Measurements from ENCODE around the gene AZIN2. TPM values are rescaled to one million over a fixed set of nuclear protein-coding genes. Genes with fewer than 3 reads are reported as not detected.
"Not testable (repeated sequence)": the region's sequence is repeated elsewhere in the genome, so short reads cannot be mapped to it uniquely, and the experiment has no call there.

Gene AZIN2
- total RNA-seq = 9.6 TPM
- polyA plus RNA-seq = 3.1 TPM

- no peaks in the 10 kb centered on the region for H3K4me1 ChIP-seq (ENCODE audit: insufficient read depth)
- H3K27ac ChIP-seq (ENCODE audit: low read depth) = no peak within 1 kb of the TSS
- under 1% methylated on average over 52 of the region's 52 CpGs for WGBS
- H3K4me3 ChIP-seq (ENCODE audit: low read depth, low read length) = peak within 1 kb of the TSS; percentile 57
- DNase-seq (ENCODE audit: extremely low spot score) = peak; percentile 87
- H3K36me3 ChIP-seq (ENCODE audit: insufficient read depth) = no peaks in the 10 kb centered on the region
These were observed at the start of gene AZIN2 for GRCh38 chr1:33080885-33081553. Gene AZIN2 (plus strand): TSS chr1:33081153. CDS start chr1:33082250, 1,097 bp downstream.

DNA sequence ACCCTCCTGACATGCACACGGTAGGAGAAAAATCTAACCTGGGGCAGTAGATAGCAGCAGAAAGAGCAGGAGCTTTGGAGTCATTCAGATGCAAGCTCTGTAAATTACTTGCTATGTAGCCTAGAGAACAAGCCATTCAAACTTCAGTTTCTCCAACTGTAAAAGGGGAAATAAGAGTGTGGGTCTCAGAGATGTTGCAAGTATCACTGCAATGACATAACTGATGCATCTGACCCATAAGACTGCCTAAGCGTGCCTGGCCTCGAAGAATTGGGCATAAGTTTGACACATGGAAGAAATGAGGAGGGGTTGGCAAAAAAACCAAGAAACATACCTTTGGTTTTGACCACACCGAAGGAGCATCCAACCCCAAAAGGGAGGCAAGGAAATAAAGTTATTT is 49.4 kb upstream of the AZIN2 start:
- Histone ChIP-seq H3K27ac (ENCODE audit: low read depth) (no peak overlapping the region), H3K36me3 (ENCODE audit: insufficient read depth) (no peaks in the 10 kb centered on the region), H3K4me3 (ENCODE audit: low read depth, low read length) (no peak overlapping the region), H3K4me1 (ENCODE audit: insufficient read depth) (peaks cover 3% of the 10 kb centered on the region)
- 90% methylated on average over 4 of the region's 4 CpGs for WGBS
- no peak for DNase-seq (ENCODE audit: extremely low spot score)

GRCh38 chr1:33032126-33032869 is 48.7 kb upstream of the AZIN2 start:
- WGBS = 79% methylated on average over 6 of the region's 6 CpGs
- Histone ChIP-seq H3K36me3 (ENCODE audit: insufficient read depth) (no peaks in the 10 kb centered on the region), H3K4me3 (ENCODE audit: low read depth, low read length) (no peak overlapping the region), H3K27ac (ENCODE audit: low read depth) (no peak overlapping the region), H3K4me1 (ENCODE audit: insufficient read depth) (peaks cover 3% of the 10 kb centered on the region)
- DNase-seq (ENCODE audit: extremely low spot score) = no peak

- no peak for DNase-seq (ENCODE audit: extremely low spot score)
- WGBS = 6% methylated on average over 5 of the region's 5 CpGs
- no peak overlapping the region for H3K27ac ChIP-seq (ENCODE audit: low read depth)
- peak overlapping the region; percentile 67 for H3K4me3 ChIP-seq (ENCODE audit: low read depth, low read length)
- peaks cover 2% of the 10 kb centered on the region for H3K4me1 ChIP-seq (ENCODE audit: insufficient read depth)
- no peaks in the 10 kb centered on the region for H3K36me3 ChIP-seq (ENCODE audit: insufficient read depth)
These were observed 44.9 kb upstream of the AZIN2 start for GRCh38 chr1:33036051-33036525.

DNA sequence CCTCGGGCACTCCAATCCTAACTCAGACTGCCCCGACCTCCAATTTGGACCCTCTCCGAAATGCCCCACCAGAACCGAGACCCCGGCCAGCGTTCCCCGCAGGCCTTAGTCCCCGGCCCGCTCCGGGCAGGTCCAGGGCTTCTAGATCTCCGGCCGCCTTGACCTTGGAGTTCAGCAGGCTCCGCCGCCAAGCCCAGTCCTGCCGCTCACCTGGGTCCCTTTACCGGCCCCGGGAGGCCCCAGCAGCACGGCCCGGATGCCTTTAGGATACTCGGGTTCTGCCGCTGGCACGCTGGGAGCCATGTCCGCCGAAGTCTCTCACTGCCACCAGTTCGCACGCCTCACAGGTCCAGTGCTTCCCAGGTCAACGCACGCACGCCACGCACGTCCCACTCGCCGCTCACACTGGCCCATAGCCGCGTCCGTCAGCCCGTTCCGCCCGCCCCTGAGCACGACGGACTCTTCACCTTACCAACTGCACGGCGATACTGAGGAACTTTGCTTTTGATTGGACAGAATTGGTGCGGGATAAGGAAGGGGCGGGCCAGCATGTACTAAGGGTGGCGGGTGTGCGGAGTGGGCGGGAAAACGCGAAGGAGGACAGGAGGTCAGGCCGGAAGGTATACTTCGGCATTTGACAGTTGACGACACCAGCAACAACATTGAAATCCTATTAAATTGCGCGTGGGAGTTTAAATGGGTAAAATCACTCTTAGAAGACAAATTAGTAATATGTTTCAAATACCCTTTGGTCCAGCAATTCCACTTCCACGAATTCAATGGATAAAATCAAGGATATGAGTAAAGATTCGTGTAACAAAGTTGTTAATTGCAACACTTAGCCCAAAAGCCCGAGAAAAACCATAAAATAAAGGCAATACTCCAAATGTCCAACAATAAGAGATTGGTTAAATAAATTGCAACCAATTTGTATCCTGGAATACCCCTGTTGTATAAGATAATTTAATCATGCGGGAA is 44.1 kb upstream of the AZIN2 start, which contains the start of gene AK2:
TSS of gene AK2 (minus strand) at position 358 of the 978 bp plus-strand sequence. CDS start at position 303, 55 bp downstream.
- Histone ChIP-seq H3K36me3 (ENCODE audit: insufficient read depth) (no peaks in the 10 kb centered on the region), H3K4me1 (ENCODE audit: insufficient read depth) (no peaks in the 10 kb centered on the region), H3K4me3 (ENCODE audit: low read depth, low read length) (peak within 1 kb of the TSS; percentile 67), H3K27ac (ENCODE audit: low read depth) (peak within 1 kb of the TSS; percentile 66)
- 6% methylated on average over 59 of the region's 59 CpGs for WGBS
- peak; percentile 95 for DNase-seq (ENCODE audit: extremely low spot score)

GRCh38 chr1:33039840-33040239 is 41.1 kb upstream of the AZIN2 start:
- Histone ChIP-seq H3K36me3 (ENCODE audit: insufficient read depth) (no peaks in the 10 kb centered on the region), H3K4me3 (ENCODE audit: low read depth, low read length) (no peak overlapping the region), H3K27ac (ENCODE audit: low read depth) (no peak overlapping the region), H3K4me1 (ENCODE audit: insufficient read depth) (no peaks in the 10 kb centered on the region)
- DNase-seq (ENCODE audit: extremely low spot score) = no peak
- WGBS = 49% methylated on average over 8 of the region's 8 CpGs

GRCh38 chr1:33041026-33041425 is 39.9 kb upstream of the AZIN2 start:
- Histone ChIP-seq H3K36me3 (ENCODE audit: insufficient read depth) (no peaks in the 10 kb centered on the region), H3K27ac (ENCODE audit: low read depth) (no peak overlapping the region), H3K4me3 (ENCODE audit: low read depth, low read length) (no peak overlapping the region), H3K4me1 (ENCODE audit: insufficient read depth) (no peaks in the 10 kb centered on the region)
- no peak for DNase-seq (ENCODE audit: extremely low spot score)
- WGBS = 88% methylated on average over 1 of the region's 1 CpG

DNA sequence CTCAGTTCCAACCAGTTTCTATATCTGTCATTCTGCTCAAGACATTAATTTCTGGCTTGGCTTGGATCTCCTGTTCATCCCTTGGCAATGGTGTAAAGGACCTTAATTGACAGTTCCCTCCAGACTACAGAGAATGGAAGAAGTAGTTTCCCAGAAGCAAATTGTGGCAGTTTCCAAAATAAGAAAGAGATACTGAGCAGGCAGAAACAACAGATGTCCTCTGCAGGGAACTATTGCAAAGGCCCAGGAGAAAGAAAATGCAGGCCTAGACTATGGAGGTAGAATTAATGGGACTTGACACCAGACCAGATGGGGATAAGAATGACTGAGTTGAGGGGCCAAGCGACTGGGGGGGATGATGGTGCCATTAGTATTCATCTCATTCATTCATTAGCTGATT is 38.1 kb upstream of the AZIN2 start:
- 99% methylated on average over 1 of the region's 1 CpG for WGBS
- DNase-seq (ENCODE audit: extremely low spot score) = no peak
- H3K27ac ChIP-seq (ENCODE audit: low read depth) = no peak overlapping the region
- H3K36me3 ChIP-seq (ENCODE audit: insufficient read depth) = no peaks in the 10 kb centered on the region
- H3K4me1 ChIP-seq (ENCODE audit: insufficient read depth) = no peaks in the 10 kb centered on the region
- no peak overlapping the region for H3K4me3 ChIP-seq (ENCODE audit: low read depth, low read length)

DNA sequence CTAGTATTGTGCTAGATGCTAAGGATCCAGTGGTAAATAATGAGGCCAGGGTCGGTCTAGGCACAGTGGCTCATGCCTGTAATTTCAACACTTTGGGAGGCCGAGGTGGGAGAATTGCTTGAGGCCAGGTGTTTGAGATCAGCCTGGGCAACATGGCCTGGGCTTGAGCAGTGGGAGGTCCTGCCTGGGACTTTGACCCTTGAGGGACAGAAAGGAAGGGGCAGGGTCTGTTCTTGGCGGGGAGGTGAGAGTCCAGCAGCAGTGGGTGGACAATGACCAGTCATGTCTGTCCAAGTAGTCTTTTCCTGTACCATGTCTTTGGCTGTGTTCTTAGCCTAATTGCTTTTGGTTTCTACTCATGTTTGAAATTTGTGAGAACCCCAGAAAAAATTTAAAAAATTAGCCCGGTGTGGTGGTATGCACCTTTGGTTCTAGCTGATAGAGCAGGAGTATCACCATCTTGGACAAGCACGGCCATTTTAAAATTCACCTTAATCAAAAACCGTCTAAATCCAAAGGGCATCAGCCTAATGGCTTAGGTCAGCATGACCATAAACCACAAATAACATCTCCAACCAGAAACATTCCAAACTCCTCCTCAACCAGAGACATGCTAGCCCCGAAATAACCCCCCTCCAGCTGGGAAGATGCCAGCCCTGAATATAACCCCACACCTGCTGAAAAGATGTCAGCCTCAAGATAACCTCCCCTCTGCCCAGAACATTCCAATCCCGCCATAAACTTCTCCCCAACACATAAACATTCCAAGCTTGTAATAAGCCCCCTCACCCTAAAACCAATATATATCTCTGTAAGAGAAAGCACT is 37.5 kb upstream of the AZIN2 start:
- Histone ChIP-seq H3K36me3 (ENCODE audit: insufficient read depth) (no peaks in the 10 kb centered on the region), H3K4me3 (ENCODE audit: low read depth, low read length) (no peak overlapping the region), H3K27ac (ENCODE audit: low read depth) (no peak overlapping the region), H3K4me1 (ENCODE audit: insufficient read depth) (no peaks in the 10 kb centered on the region)
- 57% methylated on average over 8 of the region's 8 CpGs for WGBS
- no peak for DNase-seq (ENCODE audit: extremely low spot score)

DNA sequence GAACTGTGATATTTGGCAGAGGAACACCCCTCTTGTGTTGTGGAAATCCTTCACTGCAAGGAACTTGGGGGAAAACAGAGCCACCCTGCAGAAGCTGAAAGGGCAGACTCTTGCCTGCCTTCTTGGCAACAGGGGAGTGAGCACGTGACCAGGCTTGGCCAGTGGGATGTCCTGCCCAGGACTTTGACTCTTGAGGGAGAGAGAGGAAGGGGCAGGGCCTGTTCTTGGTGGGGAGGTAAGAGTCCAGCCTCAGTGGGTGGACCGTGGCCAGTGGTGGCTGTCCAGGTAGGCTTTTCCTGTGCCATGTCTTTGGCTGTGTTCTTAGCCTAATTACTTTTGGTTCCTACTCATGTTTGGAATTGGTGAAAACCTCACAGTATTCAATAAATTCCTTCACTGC is 35.7 kb upstream of the AZIN2 start:
- Histone ChIP-seq H3K4me3 (ENCODE audit: low read depth, low read length) (no peak overlapping the region), H3K36me3 (ENCODE audit: insufficient read depth) (no peaks in the 10 kb centered on the region), H3K4me1 (ENCODE audit: insufficient read depth) (no peaks in the 10 kb centered on the region), H3K27ac (ENCODE audit: low read depth) (no peak overlapping the region)
- 65% methylated on average over 2 of the region's 2 CpGs for WGBS
- no peak for DNase-seq (ENCODE audit: extremely low spot score)

DNA sequence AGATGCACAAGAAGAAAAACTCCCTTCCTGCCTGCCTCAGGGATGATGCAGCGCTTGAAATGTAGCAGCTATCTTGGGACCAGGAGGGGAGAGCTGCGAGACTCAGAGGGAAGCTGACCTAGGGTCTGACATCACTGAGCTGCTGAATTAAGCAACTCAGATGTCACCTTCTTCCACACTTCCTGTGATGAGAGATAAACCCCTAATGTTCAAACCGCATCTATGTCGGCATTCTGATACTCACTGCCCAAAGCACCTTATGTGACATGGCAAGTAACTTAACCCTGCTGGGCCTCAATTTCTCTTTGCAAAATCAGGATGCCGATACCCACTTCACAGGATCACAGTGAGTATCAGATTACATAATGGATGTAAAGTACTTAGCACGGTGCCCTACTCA is 35.1 kb upstream of the AZIN2 start:
- 48% methylated on average over 6 of the region's 6 CpGs for WGBS

DNA sequence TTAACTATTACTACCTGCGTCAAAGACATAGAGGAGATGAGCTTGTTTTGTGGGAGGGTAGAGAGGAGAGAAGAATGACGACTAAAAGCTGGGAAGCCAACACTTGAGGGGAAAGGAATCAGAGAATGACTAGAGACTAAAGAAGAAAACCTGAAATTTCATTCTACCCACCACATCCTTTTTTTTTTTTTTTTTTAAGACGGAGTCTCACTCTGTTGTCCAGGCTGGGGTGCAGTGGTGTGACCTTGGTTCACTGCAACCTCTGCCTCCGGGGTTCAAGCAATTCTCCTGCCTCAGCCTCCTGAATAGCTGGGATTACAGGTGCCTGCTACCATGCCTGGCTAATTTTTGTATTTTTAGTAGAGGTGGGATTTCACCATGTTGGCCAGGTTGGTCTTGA is 34.7 kb upstream of the AZIN2 start:
- DNase-seq (ENCODE audit: extremely low spot score); H3K27ac ChIP-seq (ENCODE audit: low read depth); H3K4me3 ChIP-seq (ENCODE audit: low read depth, low read length); H3K4me1 ChIP-seq (ENCODE audit: insufficient read depth); H3K36me3 ChIP-seq (ENCODE audit: insufficient read depth): not testable (repeated sequence)
- WGBS = 80% methylated on average over 4 of the region's 4 CpGs

More for the DNA sequence above, 35.1 kb upstream of the AZIN2 start:
- no peak overlapping the region for H3K27ac ChIP-seq (ENCODE audit: low read depth)
- H3K4me1 ChIP-seq (ENCODE audit: insufficient read depth) = no peaks in the 10 kb centered on the region
- no peak for DNase-seq (ENCODE audit: extremely low spot score)
- no peaks in the 10 kb centered on the region for H3K36me3 ChIP-seq (ENCODE audit: insufficient read depth)
- H3K4me3 ChIP-seq (ENCODE audit: low read depth, low read length) = no peak overlapping the region
